ENCODE data around the gene EHMT1.

DNA sequence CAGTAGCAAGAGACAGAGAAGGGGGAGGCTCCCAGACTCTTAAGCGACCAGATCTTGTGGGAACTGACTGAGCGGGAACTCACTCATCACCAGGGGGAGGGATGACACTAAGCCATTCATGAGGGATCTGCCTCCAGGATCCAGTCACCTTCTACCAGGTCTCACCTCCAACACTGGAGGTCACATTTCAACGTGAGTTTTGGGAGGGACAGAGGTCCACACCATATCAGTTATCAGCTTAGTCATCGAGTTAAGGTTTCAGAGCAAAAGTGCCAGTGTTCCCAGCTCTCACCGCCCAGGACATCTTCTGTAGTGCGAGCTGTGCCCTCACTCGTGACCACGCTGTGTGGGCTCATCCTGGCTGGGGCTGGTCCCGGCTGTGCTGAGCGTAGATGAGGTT lies 160.1 kb downstream of the EHMT1 start:
- TF ChIP-seq POLR2A (IDR thresholded peaks at IDR 0.05) = no peak
- TF ChIP-seq, protein P1, sequence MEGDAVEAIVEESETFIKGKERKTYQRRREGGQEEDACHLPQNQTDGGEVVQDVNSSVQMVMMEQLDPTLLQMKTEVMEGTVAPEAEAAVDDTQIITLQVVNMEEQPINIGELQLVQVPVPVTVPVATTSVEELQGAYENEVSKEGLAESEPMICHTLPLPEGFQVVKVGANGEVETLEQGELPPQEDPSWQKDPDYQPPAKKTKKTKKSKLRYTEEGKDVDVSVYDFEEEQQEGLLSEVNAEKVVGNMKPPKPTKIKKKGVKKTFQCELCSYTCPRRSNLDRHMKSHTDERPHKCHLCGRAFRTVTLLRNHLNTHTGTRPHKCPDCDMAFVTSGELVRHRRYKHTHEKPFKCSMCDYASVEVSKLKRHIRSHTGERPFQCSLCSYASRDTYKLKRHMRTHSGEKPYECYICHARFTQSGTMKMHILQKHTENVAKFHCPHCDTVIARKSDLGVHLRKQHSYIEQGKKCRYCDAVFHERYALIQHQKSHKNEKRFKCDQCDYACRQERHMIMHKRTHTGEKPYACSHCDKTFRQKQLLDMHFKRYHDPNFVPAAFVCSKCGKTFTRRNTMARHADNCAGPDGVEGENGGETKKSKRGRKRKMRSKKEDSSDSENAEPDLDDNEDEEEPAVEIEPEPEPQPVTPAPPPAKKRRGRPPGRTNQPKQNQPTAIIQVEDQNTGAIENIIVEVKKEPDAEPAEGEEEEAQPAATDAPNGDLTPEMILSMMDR (IDR thresholded peaks at IDR 0.05) = no peak
